T-helper 1 cell (primary cell): Measurements from ENCODE around the gene FIGN.

Source experiments
- DNase-seq, 5 donors: peaks; one replicate each; pipeline ENCODE4 v3.0.0-alpha.2; 2012 to 2020

The FIGN gene

GRCh38 chr2:163659224-163659623 lies 76.6 kb downstream of the FIGN start:
- DNase-seq: no peak

DNA sequence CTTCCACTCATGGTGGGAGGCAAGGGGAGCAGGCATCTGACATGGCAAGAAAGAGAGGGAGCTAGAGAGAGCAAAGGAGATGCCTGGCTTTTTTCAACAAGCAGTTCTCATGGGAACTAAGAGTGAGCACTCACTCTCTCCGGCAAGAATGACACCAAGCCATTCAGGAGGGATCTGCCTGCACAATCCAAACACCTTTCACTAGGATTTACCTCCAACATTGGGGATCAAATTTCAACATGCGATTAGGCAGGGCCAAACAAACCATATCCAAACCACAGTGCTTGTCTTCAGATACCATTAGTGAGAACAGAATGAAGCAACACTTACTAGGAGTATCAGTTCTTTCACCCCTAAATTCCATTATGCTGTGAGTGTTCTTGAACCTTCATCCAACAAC lies 77.3 kb downstream of the FIGN start:
- no peak for DNase-seq

- no peak for DNase-seq
These were observed 78.5 kb downstream of the FIGN start for GRCh38 chr2:163657281-163657656.

GRCh38 chr2:163656622-163657280 lies 79.1 kb downstream of the FIGN start:
- no peak for DNase-seq

DNA sequence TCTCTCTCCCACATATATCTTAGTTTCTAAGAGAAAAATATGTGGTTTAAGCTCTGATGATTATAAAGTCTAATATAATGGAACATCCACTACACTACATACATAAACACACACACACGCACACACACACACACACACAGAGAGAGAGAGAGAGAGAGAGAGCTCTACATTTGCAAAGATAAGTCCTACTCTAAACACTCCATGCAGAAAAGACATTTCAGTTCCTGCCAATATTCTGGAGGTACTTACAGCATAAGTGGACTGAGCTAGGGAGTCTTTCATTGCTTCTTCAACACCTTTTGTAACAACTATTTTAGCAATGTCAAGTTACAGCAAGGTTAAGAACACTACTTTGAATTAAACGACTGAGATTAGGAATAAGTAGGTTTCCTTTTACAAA lies 80.1 kb downstream of the FIGN start:
- no peak for DNase-seq

DNA sequence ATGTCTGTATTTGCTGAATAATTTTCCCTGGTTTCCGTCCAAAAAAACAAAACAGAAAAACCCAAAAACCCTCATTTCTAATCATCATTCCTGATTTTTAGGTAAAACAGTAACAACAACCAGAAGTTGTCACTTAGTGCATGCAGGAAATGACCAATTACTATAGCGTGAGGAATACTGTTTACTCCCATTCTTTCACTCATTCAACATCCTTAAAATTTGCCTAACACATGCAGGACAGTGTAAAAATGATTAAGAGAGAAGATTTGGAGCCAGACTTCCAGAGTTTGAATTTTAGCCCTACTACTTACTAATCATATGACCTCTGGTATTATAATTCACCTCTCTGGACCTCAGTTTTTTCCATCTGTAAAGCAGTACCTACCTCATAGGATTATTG lies 83.1 kb downstream of the FIGN start:
- DNase-seq: no peak

- no peak for DNase-seq
These were observed 86.7 kb downstream of the FIGN start for GRCh38 chr2:163649080-163649479.

- no peak for DNase-seq
These were observed 88.5 kb downstream of the FIGN start for GRCh38 chr2:163647300-163647699.

- DNase-seq: no peak
These were observed 89.1 kb downstream of the FIGN start for GRCh38 chr2:163646687-163647086.

DNA sequence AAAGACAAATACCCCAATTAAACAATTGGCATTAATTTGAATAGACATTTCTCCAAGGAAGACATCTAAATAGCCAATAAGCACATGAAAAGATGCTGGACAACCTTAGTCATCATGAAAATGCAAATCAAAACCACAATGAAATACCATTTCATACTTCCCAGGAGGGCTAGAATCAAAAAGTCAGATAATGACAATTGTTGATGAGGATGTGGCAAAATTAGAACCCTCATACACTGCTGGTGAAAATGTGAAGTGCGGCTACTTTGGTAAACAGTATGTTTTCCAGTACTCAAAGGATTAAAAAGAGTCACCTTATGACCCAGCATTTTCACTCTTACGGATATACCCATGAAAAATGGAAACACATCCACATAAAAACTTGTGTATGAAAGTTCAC lies 91.6 kb downstream of the FIGN start:
- no peak for DNase-seq

- no peak for DNase-seq
These were observed 93.8 kb downstream of the FIGN start for GRCh38 chr2:163641986-163642385.

DNA sequence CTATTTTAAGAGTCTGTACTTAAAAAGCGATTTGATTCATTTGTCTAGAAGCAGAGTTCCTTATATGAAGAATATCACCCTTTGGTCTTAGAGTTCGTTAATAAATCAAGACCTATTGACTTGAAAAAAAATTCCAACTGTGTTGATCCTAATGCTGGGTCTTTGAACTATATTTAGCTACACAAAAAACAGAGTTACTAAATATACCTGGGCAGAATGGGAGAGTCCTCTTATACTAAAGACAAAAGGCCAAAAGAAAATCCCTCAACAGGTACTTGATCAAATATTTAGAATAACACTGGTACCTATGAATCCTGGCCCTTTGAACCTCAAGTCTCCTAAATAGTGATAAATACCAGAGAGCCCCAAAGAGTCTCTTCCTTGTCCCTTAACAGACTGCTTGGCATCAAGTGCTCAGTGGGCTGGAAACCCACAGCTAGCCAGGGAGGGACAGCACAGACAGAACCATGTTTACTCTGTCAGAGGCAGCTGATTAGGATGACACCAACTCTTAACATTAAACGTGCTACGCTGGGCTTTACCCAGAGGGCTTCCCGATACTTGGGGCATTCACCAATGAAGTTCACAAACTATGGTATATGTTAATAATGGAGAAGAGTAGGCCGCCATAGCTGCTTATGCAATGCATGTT lies 95.1 kb downstream of the FIGN start:
- no peak for DNase-seq

DNA sequence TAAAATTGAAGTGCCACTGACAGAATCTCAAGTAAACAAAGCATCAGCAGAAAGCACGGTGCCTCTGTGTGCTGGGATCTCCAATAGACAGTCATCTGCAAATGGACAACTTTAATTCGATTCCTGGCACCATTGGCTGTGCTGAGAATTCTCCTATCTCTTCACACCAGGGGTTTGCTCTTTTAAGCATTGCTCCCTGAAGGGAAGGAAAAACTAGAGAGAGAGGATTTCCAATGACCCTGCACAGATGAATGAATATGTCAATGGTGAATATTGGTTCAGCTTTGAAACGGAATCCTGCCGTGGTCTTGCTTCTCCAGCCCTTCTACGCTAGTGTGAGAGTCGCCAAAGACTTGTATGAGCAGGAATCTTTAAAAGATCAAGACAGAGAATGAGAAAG lies 97.9 kb downstream of the FIGN start:
- DNase-seq: no peak

- DNase-seq: no peak
These were observed 102.5 kb downstream of the FIGN start for GRCh38 chr2:163633291-163633690.

DNA sequence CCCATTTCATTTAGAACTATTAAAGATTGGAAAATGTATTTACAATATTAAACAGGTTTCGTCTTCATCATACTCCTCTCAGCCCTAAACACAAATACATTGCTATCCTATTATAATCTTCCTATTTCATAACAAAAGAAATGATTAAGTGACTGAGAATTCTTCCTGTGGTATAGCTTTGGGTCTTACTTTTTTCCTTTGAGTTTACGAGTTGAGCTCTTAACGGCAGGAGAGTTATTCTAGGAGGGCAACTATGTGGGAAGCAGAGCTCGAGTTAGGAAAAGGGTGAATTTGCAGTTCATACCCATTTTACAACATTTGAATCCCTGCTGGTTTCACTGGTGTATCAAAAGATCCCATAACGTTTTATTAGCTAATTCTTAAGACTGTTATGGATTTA lies 105.0 kb downstream of the FIGN start:
- no peak for DNase-seq

GRCh38 chr2:163626639-163627109 lies 109.1 kb downstream of the FIGN start:
- no peak for DNase-seq

GRCh38 chr2:163626208-163626607 lies 109.6 kb downstream of the FIGN start:
- DNase-seq: no peak

DNA sequence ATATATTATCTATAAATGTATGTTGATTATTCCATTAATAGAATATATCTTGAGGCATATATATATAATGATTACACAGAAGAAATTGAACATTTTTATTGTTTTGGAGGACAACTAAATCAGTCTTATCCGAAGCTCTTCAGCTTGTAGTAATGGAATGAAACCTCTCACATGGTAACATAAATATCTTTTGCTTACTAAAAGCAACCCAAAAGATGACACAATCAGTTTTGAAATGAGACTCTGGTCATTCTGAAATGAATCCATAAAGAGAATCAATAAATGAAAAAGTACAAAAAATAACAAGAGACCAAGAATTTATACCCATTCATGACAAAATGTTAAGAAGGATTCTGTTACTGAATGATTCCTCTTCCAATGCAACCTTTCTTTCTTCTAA lies 110.2 kb downstream of the FIGN start:
- no peak for DNase-seq

GRCh38 chr2:163621445-163622004 lies 114.3 kb downstream of the FIGN start:
- no peak for DNase-seq

- DNase-seq: no peak
These were observed 118.3 kb downstream of the FIGN start for GRCh38 chr2:163617517-163617916.

GRCh38 chr2:163613266-163613731 lies 122.5 kb downstream of the FIGN start:
- DNase-seq: no peak

DNA sequence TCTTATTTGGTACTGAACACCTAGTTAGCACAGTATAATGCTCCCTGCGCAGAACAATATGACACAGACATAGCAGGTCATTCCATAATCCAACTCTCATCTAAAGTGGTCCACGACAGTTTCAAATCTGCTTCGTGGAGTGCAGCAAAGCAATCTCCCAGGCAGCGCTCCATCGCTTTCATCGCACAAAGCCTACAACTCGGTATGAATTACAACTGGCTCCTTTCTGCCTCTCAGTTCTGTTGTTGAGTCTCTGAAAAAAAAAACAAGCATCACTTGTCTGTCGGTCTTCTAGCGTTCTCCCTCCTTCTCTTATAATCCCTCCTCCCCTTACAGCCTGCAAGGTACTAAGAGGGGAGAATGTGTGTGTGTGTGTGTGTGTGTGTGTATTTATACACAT lies 123.5 kb downstream of the FIGN start:
- DNase-seq: no peak

- no peak for DNase-seq
These were observed 124.3 kb downstream of the FIGN start for GRCh38 chr2:163611557-163611906.

GRCh38 chr2:163610817-163611556 lies 124.8 kb downstream of the FIGN start:
- DNase-seq: no peak
